Coronary artery (tissue), 2 donors: ENCODE data around the gene NOL9.

ENCODE experiments used
- DNase-seq: peaks from one replicate; pipeline ENCODE4 v3.0.0-alpha.2; 2017; ENCODE audit warnings: low spot score
- H3K27ac ChIP-seq, 2 donors: fragments of 200-600 bp; sonication (generic); one replicate each; pipeline ENCODE4 v1.5.1; 2016 to 2019
- H3K4me3 ChIP-seq: fragments of 200-600 bp; sonication (generic); 2 replicates; pipeline ENCODE4 v1.5.1; 2016; ENCODE audit warnings: mild to moderate bottlenecking, moderate library complexity
- CTCF ChIP-seq: fragments of 200-600 bp; sonication (generic); IDR thresholded peaks from one replicate; pipeline ENCODE4 v1.5.1; 2019; ENCODE audit warnings: antibody characterized with exemption

Gene NOL9

GRCh38 chr1:6594977-6595740, 40.8 kb upstream of the NOL9 start:
- no peak for DNase-seq
- TF ChIP-seq CTCF: no peak
- no peak overlapping the region for H3K27ac ChIP-seq
- H3K4me3 ChIP-seq: no peak overlapping the region

- DNase-seq: no peak
- no peak for TF ChIP-seq CTCF
- Histone ChIP-seq H3K4me3 (no peak overlapping the region), H3K27ac (peak overlapping the region in 1 of 2 donors; percentile 33)
Measured at GRCh38 chr1:6593810-6594209, 39.5 kb upstream of the NOL9 start.

GRCh38 chr1:6592865-6593593, 38.7 kb upstream of the NOL9 start:
- H3K27ac ChIP-seq: peak overlapping the region; percentile 76 to 77
- TF ChIP-seq CTCF: no peak
- no peak overlapping the region for H3K4me3 ChIP-seq
- DNase-seq: no peak

GRCh38 chr1:6592441-6592840, 38.1 kb upstream of the NOL9 start:
- no peak for DNase-seq
- peak overlapping the region; percentile 76 to 77 for H3K27ac ChIP-seq
- no peak for TF ChIP-seq CTCF
- no peak overlapping the region for H3K4me3 ChIP-seq

- Histone ChIP-seq H3K27ac (peak overlapping the region; percentile 76 to 77), H3K4me3 (no peak overlapping the region)
- TF ChIP-seq CTCF: no peak
Measured at GRCh38 chr1:6591644-6592043, 37.3 kb upstream of the NOL9 start.

GRCh38 chr1:6591222-6591621, 36.9 kb upstream of the NOL9 start:
- no peak overlapping the region for H3K4me3 ChIP-seq
- no peak for DNase-seq
- TF ChIP-seq CTCF: no peak
- H3K27ac ChIP-seq: peak overlapping the region; percentile 76 to 77

More at GRCh38 chr1:6591644-6592043, 37.3 kb upstream of the NOL9 start:
- DNase-seq: no peak
